Activated T-helper 1 cell treated with anti-CD3 and anti-CD28 coated beads, Interleukin-12 subunit alpha, Interleukin-12 subunit beta, Interleukin-2, Interleukin-4 antibody, amounts not matched to agents 30 ng/mL and 10 ng/mL and 1 ng/mL, durations not matched to agents 14 hours and 24 hours and 36 hours (primary cell): ENCODE results near the gene GLS2. TPM values are rescaled to one million over a fixed set of nuclear protein-coding genes. Genes with fewer than 3 reads are reported as not detected.
"Not testable (repeated sequence)": the region's sequence is repeated elsewhere in the genome, so short reads cannot be mapped to it uniquely, and the experiment has no call there.

Experiments
- DNase-seq: peaks from one replicate; pipeline ENCODE4 v3.0.0; 2021; ENCODE audit warnings: low spot score
- H3K27ac Mint-ChIP-seq: one replicate; pipeline ENCODE4 v1.8.0; 2021; ENCODE audit warnings: mild to moderate bottlenecking, mixed read lengths
- H3K27me3 Mint-ChIP-seq: one replicate; pipeline ENCODE4 v1.8.0; 2022; ENCODE audit warnings: mild to moderate bottlenecking, moderate library complexity, mixed read lengths; ENCODE audit not compliant: insufficient read depth
- H3K36me3 Mint-ChIP-seq: one replicate; pipeline ENCODE4 v1.8.0; 2021; ENCODE audit warnings: low read depth, mixed read lengths
- H3K4me1 Mint-ChIP-seq: one replicate; pipeline ENCODE4 v1.8.0; 2021; ENCODE audit warnings: low read depth, mixed read lengths
- H3K4me3 Mint-ChIP-seq: one replicate; pipeline ENCODE4 v1.8.0; 2021; ENCODE audit warnings: mild to moderate bottlenecking, moderate library complexity, mixed read lengths
- H3K9me3 Mint-ChIP-seq: one replicate; pipeline ENCODE4 v1.8.0; 2021; ENCODE audit warnings: mixed read lengths
- intact Hi-C: fragments of 100-400 bp; cut with micrococcal nuclease; formaldehyde crosslinking; loops from one replicate; pipeline ENCODE4 v1.15.1; 2024
- total RNA-seq: library from RNA; stranded (reverse); gene quantifications from 2 replicates; pipeline ENCODE4 v1.2.3, GENCODE V29; 2022

The GLS2 gene
- total RNA-seq, 1 donor from 2014 or later: 2.6 TPM

DNA sequence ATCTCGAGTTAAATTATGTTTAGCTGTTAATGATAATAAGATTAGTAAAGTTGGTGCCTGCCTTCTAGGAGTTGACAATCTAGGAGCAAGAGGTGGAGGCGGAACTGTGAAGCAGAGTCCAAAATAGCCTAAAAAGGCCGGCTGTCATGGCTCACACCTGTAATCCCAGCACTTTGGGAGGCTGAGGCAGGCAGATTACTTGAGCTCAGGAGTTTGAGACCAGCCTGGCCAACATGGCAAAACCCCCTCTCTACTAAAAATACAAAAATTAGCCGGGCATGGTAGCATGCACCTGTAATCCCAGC, 26.0 kb upstream of the GLS2 start:
- H3K9me3 Mint-ChIP-seq, H3K36me3 Mint-ChIP-seq, H3K4me3 Mint-ChIP-seq, H3K27ac Mint-ChIP-seq, DNase-seq, H3K4me1 Mint-ChIP-seq, intact Hi-C loops: not testable (repeated sequence)
- peaks cover 17% of the 10 kb centered on the region for H3K27me3 Mint-ChIP-seq

DNA sequence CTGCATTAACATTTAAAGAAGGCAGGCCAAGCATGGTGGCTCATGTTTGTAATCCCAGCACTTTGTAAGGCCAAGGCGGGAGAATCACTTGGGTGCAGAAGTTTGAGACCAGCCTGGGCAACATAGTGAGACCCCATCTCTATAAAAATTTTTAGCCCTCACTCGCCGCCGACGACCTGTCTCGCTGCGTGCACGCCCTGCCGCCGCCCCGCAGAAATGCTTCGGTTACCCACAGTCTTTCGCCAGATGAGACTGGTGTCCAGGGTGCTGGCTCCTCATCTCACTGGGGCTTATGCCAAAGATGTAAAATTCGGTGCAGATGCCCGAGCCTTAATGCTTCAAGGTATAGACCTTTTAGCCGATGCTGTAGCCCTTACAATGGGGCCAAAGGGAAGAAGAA, 22.8 kb upstream of the GLS2 start:
- peaks cover 6% of the 10 kb centered on the region for H3K4me1 Mint-ChIP-seq
- DNase-seq: no peak
- no peak overlapping the region for H3K4me3 Mint-ChIP-seq
- H3K27ac Mint-ChIP-seq: no peak overlapping the region
- H3K9me3 Mint-ChIP-seq: no peaks in the 10 kb centered on the region
- peaks cover 17% of the 10 kb centered on the region for H3K27me3 Mint-ChIP-seq
- no peaks in the 10 kb centered on the region for H3K36me3 Mint-ChIP-seq
- intact Hi-C loops: no loop called here

DNA sequence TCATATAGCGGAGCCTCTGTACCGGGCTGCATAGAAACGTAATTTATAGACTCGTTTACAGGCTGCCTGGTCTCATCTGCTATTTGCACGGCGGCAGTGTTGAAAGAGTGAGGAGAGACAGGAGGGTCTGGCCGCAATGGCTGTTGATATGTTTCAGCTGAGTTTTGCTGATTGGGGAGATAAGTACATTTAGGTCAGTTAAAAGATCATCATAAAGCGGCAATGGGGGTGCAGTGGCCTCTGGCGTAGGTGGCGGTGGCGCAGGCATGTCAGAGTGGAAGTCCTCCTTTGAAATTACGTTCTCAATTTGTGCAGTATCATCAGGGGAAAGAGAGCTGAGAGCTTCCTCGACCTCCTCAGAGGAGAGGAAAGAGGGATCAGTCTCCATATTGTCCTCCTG, 11.9 kb upstream of the GLS2 start:
- H3K27ac Mint-ChIP-seq, intact Hi-C loops, H3K27me3 Mint-ChIP-seq, H3K4me3 Mint-ChIP-seq, H3K4me1 Mint-ChIP-seq, H3K36me3 Mint-ChIP-seq, H3K9me3 Mint-ChIP-seq, DNase-seq: not testable (repeated sequence)

DNA sequence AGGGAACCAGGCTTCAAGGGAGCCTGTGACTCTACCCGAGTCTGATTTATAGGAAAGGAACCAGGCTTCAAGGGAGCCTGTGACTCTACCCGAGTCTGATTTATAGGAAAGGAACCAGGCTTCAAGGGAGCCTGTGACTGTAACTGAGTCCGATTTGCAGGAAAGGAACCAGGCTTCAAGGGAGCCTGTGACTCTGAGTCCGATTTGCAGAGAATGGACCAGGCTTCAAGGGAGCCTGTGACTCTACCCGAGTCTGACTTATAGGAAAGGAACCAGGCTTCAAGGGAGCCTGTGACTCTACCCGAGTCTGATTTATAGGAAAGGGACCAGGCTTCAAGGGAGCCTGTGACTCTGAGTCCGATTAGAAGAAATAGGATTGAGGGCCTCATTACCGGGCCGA, 11.5 kb upstream of the GLS2 start:
- H3K4me3 Mint-ChIP-seq, DNase-seq, H3K27me3 Mint-ChIP-seq, H3K27ac Mint-ChIP-seq, H3K4me1 Mint-ChIP-seq, intact Hi-C loops, H3K9me3 Mint-ChIP-seq, H3K36me3 Mint-ChIP-seq: not testable (repeated sequence)

DNA sequence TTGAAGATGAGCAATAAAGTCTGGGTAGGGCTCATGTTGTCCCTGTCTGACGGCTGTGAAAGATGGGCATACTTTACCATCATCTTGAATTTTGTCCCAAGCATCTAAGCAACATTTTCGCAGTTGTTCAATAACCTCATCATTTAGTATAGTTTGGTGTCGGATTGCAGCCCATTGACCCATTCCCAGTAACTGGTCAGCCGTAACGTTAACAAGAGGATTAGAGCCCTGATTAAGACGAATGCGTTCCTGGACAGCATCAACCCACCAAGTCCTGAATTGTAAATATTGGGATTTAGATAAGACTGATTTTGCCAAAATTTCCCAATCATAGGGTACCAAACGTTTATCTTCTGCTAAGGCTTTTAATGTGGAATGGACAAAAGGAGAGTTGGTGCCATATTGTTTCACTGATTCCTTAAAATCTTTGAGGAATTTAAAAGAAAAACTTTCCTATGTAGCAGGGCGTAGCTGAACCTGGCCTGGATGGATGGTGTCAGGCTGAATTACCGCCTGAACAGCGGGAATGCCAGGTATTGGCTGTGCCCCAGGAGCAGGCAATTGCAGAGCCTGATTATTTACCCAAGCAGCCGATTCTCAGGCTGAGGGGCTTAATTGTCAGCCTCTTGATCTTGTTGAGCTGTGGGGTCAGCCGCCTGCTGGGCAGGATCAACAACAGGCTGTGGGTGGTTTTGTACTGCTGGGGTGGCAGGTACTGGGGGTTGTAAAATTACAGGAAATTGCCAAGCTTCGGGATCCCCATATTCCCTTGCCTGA, 10.4 kb upstream of the GLS2 start:
- H3K4me3 Mint-ChIP-seq, H3K9me3 Mint-ChIP-seq, H3K36me3 Mint-ChIP-seq, DNase-seq, H3K27ac Mint-ChIP-seq, H3K4me1 Mint-ChIP-seq, intact Hi-C loops, H3K27me3 Mint-ChIP-seq: not testable (repeated sequence)

DNA sequence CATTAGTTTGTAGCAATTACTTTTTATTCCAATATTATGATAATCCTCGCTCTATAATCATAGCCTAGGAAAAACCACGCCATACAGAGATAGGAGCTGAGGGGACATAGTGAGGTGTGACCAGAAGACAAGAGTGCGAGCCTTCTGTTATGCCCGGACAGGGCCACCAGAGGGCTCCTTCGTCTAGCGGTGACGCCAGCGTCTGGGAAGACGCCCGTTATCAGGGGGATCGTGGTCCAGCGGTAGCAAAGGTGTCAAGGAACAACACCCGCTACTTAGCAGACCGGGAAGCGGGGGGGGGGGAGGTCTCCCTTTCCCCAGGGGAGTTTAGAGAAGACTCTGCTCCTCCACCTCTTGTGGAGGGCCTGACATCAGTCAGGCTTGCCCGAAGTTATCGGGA, 8.7 kb upstream of the GLS2 start:
- intact Hi-C loops, H3K27me3 Mint-ChIP-seq, H3K27ac Mint-ChIP-seq, H3K9me3 Mint-ChIP-seq, H3K36me3 Mint-ChIP-seq, H3K4me3 Mint-ChIP-seq, H3K4me1 Mint-ChIP-seq: not testable (repeated sequence)
- DNase-seq: peak; percentile 51

DNA sequence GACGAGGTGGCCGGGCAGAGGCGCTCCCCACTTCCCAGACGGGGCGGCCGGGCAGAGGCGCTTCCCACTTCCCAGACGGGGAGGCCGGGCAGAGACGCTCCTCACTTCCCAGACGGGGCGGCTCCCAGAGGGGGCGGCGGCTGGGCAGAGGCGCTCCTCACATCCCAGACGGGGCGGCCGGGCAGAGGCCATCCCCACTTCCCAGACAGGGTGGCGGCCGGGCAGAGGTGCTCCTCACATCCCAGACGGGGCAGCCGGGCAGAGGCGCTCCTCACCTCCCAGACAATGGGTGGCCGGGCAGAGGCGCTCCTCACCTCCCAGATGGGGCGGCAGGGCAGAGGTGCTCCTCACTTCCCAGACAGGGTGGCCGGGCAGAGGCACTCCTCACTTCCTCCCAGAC, 6.5 kb upstream of the GLS2 start:
- H3K4me1 Mint-ChIP-seq, H3K4me3 Mint-ChIP-seq: not testable (repeated sequence)
- peaks cover 20% of the 10 kb centered on the region for H3K27me3 Mint-ChIP-seq

DNA sequence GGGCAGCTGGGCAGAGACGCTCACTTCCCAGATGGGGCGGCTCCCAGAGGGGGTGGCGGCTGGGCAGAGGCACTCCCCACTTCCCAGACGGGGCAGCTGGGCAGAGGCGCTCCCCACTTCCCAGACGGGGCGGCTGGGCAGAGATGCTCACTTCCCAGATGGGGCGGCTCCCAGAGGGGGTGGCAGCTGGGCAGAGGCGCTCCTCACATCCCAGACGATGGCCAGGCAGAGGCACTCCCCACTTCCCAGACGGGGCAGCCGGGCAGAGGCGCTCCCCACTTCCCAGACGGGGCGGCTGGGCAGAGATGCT, 6.1 kb upstream of the GLS2 start:
- H3K4me1 Mint-ChIP-seq, H3K27ac Mint-ChIP-seq, H3K9me3 Mint-ChIP-seq, H3K36me3 Mint-ChIP-seq, DNase-seq, intact Hi-C loops, H3K4me3 Mint-ChIP-seq: not testable (repeated sequence)
- peaks cover 24% of the 10 kb centered on the region for H3K27me3 Mint-ChIP-seq

More for the DNA sequence above, 6.5 kb upstream of the GLS2 start:
- H3K9me3 Mint-ChIP-seq, DNase-seq, H3K36me3 Mint-ChIP-seq, H3K27ac Mint-ChIP-seq, intact Hi-C loops: not testable (repeated sequence)

DNA sequence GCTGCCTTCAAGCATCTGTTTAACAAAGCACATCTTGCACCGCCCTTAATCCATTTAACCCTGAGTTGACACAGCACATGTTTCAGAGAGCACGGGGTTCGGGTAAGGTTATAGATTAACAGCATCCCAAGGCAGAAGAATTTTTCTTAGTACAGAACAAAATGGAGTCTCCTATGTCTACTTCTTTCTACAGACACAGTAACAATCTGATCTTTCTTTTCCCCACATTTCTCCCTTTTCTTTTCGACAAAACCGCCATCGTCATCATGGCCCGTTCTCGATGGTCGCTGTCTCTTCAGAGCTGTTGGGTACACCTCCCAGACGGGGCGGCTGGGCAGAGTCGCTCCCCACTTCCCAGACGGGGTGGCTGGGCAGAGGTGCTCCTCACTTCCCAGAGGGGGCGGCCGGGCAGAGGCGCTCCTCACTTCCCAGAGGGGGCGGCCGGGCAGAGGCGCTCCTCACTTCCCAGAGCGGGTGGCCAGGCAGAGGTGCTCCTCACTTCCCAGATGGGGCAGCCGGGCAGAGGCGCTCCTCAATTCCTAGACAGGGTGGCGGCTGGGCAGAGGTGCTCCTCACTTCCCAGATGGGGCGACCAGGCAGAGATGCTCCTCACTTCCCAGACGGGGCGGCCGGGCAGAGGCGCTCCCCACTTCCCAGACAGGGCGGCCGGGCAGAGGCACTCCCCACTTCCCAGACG, 5.6 kb upstream of the GLS2 start:
- not testable (repeated sequence) for DNase-seq, H3K36me3 Mint-ChIP-seq, H3K4me1 Mint-ChIP-seq

DNA sequence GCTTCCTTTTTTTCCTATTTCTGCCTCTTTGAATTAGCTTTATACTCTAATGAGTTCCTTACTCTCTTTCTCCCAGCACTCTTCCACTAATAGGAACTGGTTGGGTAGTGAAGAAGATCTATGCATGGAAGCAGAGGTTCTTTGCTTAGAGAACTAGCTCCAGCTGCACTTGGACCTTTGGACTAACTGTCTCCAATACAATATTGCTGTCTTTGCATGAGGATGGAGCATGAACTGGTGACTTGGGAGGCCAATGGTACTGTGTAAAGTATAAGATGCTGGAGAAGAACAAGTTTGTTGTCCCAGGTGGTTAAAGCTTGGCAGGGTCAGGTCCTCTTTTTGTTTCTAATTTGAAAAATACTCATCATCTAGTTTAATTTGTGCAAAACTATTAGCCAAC, 2.4 kb upstream of the GLS2 start:
- intact Hi-C loops: no loop called here
- H3K27me3 Mint-ChIP-seq: peaks cover 48% of the 10 kb centered on the region
- H3K36me3 Mint-ChIP-seq: no peaks in the 10 kb centered on the region
- no peak for DNase-seq
- no peaks in the 10 kb centered on the region for H3K9me3 Mint-ChIP-seq
- no peak overlapping the region for H3K27ac Mint-ChIP-seq
- H3K4me3 Mint-ChIP-seq: no peak overlapping the region
- H3K4me1 Mint-ChIP-seq: peaks cover 22% of the 10 kb centered on the region

More for the DNA sequence above, 5.6 kb upstream of the GLS2 start:
- H3K4me3 Mint-ChIP-seq, H3K27ac Mint-ChIP-seq, intact Hi-C loops, H3K9me3 Mint-ChIP-seq: not testable (repeated sequence)
- peaks cover 29% of the 10 kb centered on the region for H3K27me3 Mint-ChIP-seq

DNA sequence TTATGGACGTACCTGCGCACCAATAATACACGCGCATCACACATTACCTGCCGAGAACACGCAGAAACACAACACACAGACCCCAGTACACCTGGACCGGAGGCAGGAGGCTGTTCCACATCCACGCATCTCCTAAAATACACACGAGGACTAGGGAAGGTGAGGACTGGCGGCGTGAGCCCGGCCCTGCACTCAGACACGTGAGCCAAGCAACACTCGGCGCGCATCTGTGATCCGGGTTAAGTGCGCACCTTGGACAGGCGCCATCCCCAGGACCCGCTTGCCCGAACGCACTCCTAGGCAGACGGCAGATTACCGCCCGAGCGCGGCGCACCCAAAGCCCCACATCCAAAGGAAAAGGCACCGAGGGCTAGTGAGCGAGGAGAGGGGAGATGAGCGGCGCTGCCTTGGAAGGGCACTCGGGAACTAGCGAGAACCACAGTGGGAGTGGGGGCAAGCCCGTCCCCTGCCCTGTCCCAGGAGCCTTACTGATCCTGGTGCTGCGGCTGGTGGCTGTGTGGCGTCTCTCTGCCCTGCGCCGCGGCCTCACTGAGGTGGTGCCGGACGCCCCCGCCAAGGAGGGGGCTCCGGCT, 417 bp downstream of the GLS2 start:
- Mint-ChIP-seq H3K4me1 (peaks cover 22% of the 10 kb centered on the region), H3K9me3 (no peaks in the 10 kb centered on the region), H3K27ac (no peak overlapping the region), H3K36me3 (no peaks in the 10 kb centered on the region), H3K4me3 (peak overlapping the region; percentile 85), H3K27me3 (peaks cover 48% of the 10 kb centered on the region)
- DNase-seq: peak; percentile 9
- intact Hi-C loops: loop anchor here (2.0 kb wide), 1 partner anchor 19 kb away; the partner anchor contains the start of gene SPRYD4

DNA sequence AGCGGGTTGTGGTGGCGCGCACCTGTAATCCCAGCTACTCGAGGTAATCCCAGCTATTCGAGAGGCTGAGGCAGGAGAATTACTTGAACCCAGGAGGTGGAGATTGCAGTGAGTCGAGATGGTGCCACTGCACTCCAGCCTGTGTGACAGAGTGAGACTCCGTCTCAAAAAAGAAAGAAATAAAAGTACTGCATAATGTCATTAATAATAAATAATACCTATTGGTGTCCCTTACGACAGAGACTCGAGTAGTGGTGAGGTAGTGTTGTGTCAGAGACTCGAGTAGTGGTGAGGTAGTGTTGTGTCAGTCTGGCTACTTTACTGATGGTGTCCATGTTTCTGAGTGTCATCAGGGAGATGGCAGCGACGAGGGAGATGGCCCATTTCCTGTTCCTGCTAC, 1.3 kb downstream of the GLS2 start:
- no peak for DNase-seq
- Mint-ChIP-seq H3K36me3 (no peaks in the 10 kb centered on the region), H3K4me3 (peak overlapping the region; percentile 85), H3K4me1 (peaks cover 22% of the 10 kb centered on the region), H3K9me3 (no peaks in the 10 kb centered on the region), H3K27me3 (peaks cover 48% of the 10 kb centered on the region), H3K27ac (no peak overlapping the region)
- intact Hi-C loops: no loop called here

DNA sequence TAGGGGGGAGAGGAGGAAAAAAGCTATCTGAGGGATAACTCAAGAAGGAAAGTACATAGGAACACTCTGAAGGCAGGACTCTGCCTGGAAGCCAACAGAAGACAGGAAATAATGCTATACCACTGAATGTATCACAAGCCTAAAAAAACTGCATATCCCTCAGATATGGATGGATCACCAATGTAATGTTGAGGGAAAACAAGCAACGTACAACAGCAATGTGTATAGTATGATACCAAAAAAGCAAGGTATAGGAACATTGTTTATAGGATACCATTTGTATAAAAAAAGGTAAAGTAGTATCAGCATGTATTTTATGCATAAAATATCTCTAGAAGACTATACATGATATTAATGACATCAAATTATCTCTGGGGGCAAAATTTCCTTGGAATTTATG, 3.4 kb downstream of the GLS2 start:
- H3K4me3 Mint-ChIP-seq: no peak overlapping the region
- H3K27ac Mint-ChIP-seq: no peak overlapping the region
- H3K9me3 Mint-ChIP-seq: no peaks in the 10 kb centered on the region
- peaks cover 28% of the 10 kb centered on the region for H3K27me3 Mint-ChIP-seq
- peaks cover 27% of the 10 kb centered on the region for H3K4me1 Mint-ChIP-seq
- no peaks in the 10 kb centered on the region for H3K36me3 Mint-ChIP-seq
- no peak for DNase-seq
- intact Hi-C loops: no loop called here
